GM19324 (cell line): ENCODE measurements around the gene TMCC1.
"Not testable (repeated sequence)": the region's sequence is repeated elsewhere in the genome, so short reads cannot be mapped to it uniquely, and the experiment has no call there.

Experiments
- ATAC-seq: cut with Tn5 transposase; IDR thresholded peaks from one replicate; pipeline ENCODE4 v1.9.1; 2021; ENCODE audit warnings: mild to moderate bottlenecking, moderate library complexity; ENCODE audit not compliant: unreplicated experiment, low FRiP score

TMCC1 gene

DNA sequence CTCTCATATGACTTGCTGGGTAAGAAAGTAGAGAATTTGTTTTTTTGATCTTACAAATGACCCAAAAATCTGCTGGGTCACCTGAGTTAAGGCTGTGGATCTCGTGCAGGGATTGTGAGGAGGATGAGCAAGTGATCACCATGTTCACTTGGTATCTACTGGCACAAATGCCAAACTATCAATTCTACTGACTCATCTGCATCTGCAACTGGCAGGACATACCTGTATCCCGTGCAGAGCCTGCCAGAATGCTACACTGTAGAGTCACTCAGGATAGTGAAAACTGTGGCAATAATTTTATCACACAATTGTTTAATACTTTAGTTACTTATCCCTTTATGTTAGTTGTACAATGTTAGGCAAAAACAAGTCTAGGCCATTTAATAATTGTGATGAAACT is 157.4 kb downstream of the TMCC1 start:
- no peak for ATAC-seq

DNA sequence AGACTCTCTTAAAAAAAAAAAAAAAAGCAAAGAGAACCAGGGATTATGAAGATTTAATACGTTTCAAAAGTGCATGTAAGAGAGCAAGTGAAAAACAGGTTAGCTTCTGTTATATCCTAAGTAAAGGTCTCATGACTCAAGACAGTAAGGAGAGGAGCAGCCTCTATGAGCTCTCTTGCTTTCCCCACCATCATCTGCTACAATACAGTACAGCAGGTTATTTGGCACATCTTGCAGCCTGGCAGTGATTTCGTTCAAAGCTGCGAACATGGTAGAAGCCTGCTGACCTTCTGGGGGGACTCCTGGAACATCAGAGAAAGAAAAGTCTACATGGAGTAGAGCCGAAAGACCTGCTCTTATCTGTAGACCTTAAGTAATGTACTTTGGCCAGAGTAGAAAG is 157.9 kb downstream of the TMCC1 start:
- no peak for ATAC-seq

GRCh38 chr3:129734449-129734848 is 159.1 kb downstream of the TMCC1 start:
- ATAC-seq = no peak

- ATAC-seq = no peak
Measured at GRCh38 chr3:129732200-129732876, 161.2 kb downstream of the TMCC1 start.

DNA sequence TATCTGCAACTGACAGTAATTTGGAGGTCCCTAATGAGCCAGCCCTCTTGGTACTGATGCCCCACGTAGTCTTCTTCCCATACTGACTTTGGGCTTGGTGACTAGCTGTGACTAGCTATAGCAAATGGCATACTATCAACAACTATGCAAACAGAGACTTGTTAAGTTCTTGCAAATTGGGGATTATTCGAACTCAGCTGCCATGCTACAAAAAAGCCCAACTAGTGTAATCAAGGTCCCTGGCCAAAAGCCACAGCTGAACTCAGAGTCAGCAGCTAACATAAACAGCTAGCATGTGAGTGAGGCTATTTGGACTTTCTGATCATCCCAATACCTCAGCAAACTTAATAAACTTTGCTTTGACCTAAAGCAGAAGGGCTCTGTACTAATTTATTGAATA is 165.8 kb downstream of the TMCC1 start:
- no peak for ATAC-seq

GRCh38 chr3:129723558-129724324 is 169.8 kb downstream of the TMCC1 start:
- no peak for ATAC-seq

DNA sequence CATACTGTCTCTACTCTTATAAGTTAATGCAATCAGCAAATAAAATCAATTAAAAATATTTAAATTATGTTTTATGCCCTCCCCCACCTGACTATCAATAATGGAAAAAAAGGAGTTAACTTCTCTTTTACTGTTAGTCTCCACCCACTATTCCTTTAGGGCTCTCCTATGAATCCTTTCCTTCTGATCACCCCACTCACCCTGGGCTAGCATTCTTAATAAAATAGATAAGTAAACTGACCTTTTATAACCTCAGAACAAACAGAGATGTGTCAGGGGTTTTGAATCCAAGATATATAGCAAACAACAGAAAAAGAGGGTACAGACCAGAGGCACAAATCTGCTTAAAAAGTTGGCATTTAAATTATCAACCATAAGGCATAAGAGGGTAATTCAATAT is 171.0 kb downstream of the TMCC1 start:
- ATAC-seq = no peak

DNA sequence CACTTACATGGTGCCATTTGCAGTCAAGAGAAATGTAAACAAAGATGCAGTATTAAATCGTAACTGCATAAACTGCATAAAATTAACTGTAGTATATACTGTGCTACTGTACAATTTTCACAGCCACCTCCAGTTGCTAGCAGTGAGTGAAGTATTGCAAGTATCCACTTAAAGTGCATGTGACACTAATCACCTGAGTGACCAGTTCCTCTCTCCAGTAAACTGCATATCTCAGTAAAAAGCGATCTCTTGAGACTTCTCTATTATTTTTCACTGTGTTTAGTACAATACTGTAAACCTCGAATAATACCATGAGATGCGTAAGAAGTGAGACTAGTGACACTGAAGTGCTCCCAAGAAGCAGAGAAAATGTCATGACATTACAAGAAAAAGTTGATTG is 175.3 kb downstream of the TMCC1 start:
- ATAC-seq = no peak

- no peak for ATAC-seq
Measured at GRCh38 chr3:129715854-129716253, 177.7 kb downstream of the TMCC1 start.

- no peak for ATAC-seq
Measured at GRCh38 chr3:129708328-129708861, 185.1 kb downstream of the TMCC1 start.

DNA sequence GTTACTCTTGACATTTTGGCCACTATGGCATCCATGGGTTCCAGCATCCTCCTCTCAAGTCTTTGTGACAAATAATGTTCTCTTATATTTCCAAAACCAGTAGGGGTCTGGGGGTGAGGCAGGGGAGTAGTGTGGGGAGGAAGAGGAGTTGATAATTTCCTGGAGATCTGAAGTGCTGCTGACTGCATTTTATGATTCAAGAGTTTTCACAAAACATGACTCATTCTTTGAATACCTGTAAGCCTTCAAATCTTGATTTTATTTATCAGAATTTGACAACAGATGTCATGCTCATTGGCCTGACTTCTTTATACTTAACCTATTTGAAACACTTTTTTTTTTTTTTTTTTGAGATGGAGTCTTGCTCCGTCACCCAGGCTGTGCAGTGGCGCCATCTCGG is 188.2 kb downstream of the TMCC1 start:
- no peak for ATAC-seq

GRCh38 chr3:129703913-129704312 is 189.6 kb downstream of the TMCC1 start:
- no peak for ATAC-seq

GRCh38 chr3:129702934-129703712 is 190.4 kb downstream of the TMCC1 start:
- no peak for ATAC-seq

GRCh38 chr3:129701161-129701560 is 192.3 kb downstream of the TMCC1 start:
- ATAC-seq = no peak

DNA sequence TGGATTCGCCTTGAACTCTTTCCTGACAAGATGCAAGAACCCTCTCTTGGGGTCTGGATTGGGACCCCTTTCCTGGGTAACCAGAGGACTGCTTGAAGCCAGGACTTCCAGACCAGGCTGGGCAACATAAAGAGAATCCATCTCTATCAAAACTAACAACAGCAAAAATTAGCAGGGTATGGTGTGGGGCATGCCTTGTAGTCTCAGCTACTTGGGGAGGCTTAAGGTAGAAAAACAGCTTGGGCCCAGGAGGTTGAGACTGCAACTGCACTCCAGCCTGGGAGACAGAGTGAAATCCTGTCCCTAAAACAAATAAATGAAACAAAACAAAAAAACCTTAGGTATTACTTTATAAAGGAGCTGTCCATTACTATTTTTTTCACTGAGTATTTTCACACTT is 193.9 kb downstream of the TMCC1 start:
- ATAC-seq = no peak

DNA sequence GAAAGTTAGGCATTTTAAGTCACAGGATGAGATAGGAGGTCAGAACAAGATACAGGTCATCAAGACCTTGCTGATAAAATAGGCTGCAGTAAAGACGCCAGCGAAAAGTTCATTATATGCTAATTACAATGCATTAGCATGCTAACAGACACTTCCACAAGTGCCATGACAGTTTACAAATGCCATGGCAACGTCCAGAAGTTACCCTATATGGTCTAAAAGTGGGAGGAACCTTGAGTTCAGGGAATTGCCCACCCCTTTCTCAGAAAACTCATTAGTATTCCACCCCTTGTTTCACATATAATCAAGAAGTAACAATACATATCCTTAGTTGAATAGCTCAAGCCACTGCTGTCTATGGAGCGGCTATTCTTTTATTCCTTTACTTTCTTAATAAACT is 194.3 kb downstream of the TMCC1 start:
- ATAC-seq = no peak

DNA sequence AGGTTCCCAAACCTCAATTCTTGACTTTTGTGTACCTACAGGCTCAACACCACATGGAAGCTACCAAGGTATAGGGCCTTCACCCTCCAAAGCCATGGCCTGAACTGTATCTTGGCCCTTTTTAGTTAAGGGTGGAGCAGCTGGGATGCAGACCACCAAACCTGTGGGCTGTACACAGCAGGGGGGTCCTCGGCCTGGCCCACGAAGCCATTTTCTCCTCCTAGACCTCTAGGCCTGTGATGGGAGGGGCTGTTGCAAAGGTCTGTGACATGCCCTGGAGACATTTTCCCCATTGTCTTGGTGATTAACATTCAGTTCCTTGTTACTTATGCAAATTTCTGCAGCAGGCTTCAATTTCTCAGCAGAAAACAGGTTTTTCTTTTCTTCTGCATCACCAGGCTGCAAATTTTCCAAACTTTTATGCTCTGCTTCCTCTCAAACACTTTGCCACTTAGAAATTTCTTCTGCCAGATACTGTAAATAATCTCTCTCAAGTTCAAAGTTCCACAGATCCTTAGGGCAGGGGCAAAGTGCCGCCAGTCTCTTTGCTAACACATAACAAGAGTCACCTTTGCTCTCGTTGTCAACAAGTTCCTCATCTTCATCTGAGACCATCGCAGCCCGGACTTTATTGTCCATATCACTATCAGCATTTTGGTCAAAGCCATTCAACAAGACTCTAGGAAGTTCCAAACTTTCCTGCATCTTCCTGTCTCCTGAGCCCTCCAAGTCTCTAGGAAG is 196.1 kb downstream of the TMCC1 start:
- ATAC-seq = no peak

DNA sequence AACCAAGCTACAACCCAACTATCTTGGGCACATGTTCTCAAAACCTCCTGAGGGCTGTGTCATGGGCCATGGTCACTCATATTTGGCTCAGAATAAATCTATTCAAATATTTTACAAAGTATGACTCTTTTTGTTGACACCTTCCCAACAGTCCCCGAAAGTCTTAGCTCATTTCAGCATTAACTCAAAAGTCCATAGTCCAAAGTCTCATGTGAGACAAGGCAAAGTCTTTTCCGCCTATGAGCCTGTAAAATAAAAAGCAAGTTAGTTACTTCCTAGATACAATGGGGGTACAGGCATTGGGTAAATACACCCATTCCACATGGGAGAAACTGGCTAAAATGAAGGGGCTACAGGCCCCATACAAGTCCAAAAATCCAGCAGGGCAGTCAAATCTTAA is 197.1 kb downstream of the TMCC1 start:
- ATAC-seq = not testable (repeated sequence)

DNA sequence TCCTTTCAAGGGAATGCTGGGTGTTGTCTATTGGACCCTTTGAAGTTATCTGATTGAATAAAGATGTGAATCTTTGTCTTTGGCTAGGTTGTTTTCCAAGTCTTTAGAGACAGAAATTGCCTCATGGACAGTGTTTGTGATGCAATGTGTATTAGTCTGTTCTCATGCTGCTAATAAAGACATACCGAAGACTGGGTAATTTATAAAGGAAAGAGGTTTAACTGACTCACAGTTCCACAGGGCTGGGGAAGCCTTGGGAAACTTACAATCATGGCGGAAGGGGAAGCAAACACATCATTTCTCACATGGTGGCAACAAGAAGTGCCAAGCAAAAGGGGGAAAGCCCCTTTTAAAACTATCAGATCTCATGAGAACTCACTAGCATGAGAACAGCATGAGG is 198.3 kb downstream of the TMCC1 start:
- no peak for ATAC-seq

DNA sequence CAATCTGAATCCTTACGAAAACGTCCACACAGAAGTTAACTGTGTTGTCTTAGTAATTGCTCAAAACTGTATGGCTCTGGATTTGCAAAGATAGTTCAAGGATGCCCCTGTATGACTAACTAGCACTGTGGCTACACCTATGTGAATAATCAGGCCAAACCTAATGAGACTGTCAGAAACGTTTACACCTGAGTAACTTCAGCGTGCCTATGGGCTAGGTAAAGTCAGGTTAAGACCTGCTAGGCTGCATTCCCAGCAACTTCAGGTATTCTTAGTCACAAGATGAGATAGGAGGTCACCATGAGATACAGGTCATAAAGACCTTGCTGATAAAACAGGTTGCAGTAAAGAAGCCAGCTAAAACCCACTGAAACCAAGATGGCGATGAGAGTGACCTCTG is 199.3 kb downstream of the TMCC1 start:
- no peak for ATAC-seq

DNA sequence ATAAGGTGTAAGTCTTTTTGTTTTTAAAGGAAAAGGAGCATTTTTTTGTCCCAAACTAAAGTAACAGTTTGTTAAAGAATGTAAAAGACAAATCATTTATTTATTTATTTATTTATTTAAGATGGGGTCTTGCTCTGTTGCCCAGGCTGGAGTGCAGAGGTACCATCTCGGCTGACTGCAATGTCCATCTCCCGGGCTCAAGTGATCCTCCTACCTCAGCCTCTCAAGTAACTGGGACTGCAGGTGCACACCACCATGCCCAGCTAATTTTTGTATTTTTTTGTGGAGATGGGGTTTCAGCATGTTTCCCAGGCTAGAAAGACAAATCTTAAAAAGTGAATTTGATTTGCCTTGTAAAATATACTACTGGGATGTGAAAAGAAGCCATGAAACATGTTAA is 200.8 kb downstream of the TMCC1 start:
- ATAC-seq = no peak
